Ishikawa (cell line): ENCODE data around the gene ARHGAP26.

ENCODE experiments used
- CEBPB ChIP-seq: IDR thresholded peaks from 2 replicates; pipeline ENCODE4 v1.6.1; 2012
- CREB1 ChIP-seq: IDR thresholded peaks from 2 replicates; pipeline ENCODE4 v1.6.1; 2012; ENCODE audit warnings: low read depth
- EGR1 ChIP-seq: IDR thresholded peaks from 2 replicates; pipeline ENCODE4 v1.6.1; 2012
- FOXM1 ChIP-seq: IDR thresholded peaks from 2 replicates; pipeline ENCODE4 v1.6.1; 2012; ENCODE audit warnings: low read depth, borderline replicate concordance
- NFIC ChIP-seq: IDR thresholded peaks from 2 replicates; pipeline ENCODE4 v1.6.1; 2012
- RAD21 ChIP-seq: IDR thresholded peaks from 2 replicates; pipeline ENCODE4 v1.6.1; 2012; ENCODE audit warnings: low read depth
- TAF1 ChIP-seq: IDR thresholded peaks from 2 replicates; pipeline ENCODE4 v1.6.1; 2012; ENCODE audit warnings: low read depth, mild to moderate bottlenecking
- TEAD4 ChIP-seq: IDR thresholded peaks from 2 replicates; pipeline ENCODE4 v1.6.1; 2012
- YY1 ChIP-seq: IDR thresholded peaks from 2 replicates; pipeline ENCODE4 v1.6.1; 2012; ENCODE audit warnings: low read depth
- ZBTB7A ChIP-seq: IDR thresholded peaks from 2 replicates; pipeline ENCODE4 v1.6.1; 2012; ENCODE audit warnings: low read depth
- TF ChIP-seq, protein P1 (sequence below): IDR thresholded peaks from 2 replicates; pipeline ENCODE4 v1.6.1; 2012
- TF ChIP-seq, protein P2 (sequence below): IDR thresholded peaks from 2 replicates; pipeline ENCODE4 v1.6.1; 2012; ENCODE audit warnings: low read depth, mild to moderate bottlenecking

- TF ChIP-seq ZBTB7A (no peak), NFIC (no peak), FOXM1 (no peak), TEAD4 (no peak), YY1 (no peak), CEBPB (no peak), TAF1 (no peak), RAD21 (no peak), EGR1 (no peak), CREB1 (no peak)
- TF ChIP-seq, protein P1, sequence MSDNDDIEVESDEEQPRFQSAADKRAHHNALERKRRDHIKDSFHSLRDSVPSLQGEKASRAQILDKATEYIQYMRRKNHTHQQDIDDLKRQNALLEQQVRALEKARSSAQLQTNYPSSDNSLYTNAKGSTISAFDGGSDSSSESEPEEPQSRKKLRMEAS: no peak
- TF ChIP-seq, protein P2, sequence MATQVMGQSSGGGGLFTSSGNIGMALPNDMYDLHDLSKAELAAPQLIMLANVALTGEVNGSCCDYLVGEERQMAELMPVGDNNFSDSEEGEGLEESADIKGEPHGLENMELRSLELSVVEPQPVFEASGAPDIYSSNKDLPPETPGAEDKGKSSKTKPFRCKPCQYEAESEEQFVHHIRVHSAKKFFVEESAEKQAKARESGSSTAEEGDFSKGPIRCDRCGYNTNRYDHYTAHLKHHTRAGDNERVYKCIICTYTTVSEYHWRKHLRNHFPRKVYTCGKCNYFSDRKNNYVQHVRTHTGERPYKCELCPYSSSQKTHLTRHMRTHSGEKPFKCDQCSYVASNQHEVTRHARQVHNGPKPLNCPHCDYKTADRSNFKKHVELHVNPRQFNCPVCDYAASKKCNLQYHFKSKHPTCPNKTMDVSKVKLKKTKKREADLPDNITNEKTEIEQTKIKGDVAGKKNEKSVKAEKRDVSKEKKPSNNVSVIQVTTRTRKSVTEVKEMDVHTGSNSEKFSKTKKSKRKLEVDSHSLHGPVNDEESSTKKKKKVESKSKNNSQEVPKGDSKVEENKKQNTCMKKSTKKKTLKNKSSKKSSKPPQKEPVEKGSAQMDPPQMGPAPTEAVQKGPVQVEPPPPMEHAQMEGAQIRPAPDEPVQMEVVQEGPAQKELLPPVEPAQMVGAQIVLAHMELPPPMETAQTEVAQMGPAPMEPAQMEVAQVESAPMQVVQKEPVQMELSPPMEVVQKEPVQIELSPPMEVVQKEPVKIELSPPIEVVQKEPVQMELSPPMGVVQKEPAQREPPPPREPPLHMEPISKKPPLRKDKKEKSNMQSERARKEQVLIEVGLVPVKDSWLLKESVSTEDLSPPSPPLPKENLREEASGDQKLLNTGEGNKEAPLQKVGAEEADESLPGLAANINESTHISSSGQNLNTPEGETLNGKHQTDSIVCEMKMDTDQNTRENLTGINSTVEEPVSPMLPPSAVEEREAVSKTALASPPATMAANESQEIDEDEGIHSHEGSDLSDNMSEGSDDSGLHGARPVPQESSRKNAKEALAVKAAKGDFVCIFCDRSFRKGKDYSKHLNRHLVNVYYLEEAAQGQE: no peak
Observed at GRCh38 chr5:143165049-143165880, 395.1 kb downstream of the ARHGAP26 start.
